ENCODE measurements around the gene GMDS. TPM values are rescaled to one million over a fixed set of nuclear protein-coding genes. Genes with fewer than 3 reads are reported as not detected.

Gene GMDS
- total and polyA plus RNA-seq, 5 experiments from 2014 or later: 11.4 to 25.0 (median 22.3) TPM

DNA sequence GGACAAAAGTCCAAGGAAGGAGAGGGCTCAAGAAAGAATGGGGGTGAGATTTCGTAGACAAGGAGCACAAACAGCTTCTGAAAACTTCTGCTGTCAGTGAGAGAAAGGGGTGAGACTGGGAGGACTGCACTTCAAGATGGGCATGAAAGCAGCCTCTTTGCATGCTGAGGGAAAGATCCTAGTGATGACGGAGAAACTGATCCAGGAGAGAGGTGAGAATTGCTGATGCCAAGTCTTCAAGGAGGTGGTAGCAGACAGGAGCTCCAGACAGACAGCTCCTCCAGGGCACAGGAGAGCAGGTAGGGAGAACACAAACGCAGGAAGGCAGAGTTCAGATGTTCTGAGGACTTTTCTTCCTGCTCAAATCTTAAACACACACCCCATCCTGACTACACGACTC, 303.9 kb downstream of the GMDS start:
- Mint-ChIP-seq H3K4me3 (no peak overlapping the region), H3K4me1 (no peaks in the 10 kb centered on the region), H3K27me3 (no peaks in the 10 kb centered on the region), H3K9me3 (peaks cover 0 to 7% (median 0%) of the 10 kb centered on the region in 9 donors), H3K27ac (no peak overlapping the region), H3K36me3 (peaks cover 6 to 31% (median 15%) of the 10 kb centered on the region in 3 donors)
- DNase-seq: no peak
- POLR2A ChIA-PET: no interaction called here
- ATAC-seq: no peak

DNA sequence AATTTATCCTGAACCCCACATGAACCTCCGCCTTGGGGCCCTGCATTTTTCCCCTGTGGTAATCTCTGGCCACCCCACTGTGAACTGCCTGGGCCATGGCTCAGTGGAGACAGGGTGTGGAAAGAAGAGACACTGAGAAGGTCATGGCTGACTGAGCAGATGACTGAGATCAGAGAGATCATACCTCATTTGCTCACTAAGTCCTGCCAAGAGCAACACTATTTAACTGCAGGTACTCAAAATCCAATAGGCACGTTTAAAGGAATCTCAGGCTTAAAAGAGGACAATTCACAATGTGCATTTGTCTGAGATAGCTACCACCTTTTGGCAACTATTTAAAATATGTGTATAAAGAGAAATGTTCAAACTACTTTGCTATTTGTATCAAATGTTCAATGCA, 305.0 kb downstream of the GMDS start:
- Mint-ChIP-seq H3K4me3 (no peak overlapping the region), H3K27me3 (no peaks in the 10 kb centered on the region), H3K9me3 (peaks cover 0 to 11% (median 7%) of the 10 kb centered on the region in 9 donors), H3K4me1 (no peaks in the 10 kb centered on the region), H3K36me3 (peaks cover 12 to 41% (median 13%) of the 10 kb centered on the region in 3 donors), H3K27ac (no peak overlapping the region)
- no peak for DNase-seq
- no peak for ATAC-seq
- POLR2A ChIA-PET: no interaction called here

DNA sequence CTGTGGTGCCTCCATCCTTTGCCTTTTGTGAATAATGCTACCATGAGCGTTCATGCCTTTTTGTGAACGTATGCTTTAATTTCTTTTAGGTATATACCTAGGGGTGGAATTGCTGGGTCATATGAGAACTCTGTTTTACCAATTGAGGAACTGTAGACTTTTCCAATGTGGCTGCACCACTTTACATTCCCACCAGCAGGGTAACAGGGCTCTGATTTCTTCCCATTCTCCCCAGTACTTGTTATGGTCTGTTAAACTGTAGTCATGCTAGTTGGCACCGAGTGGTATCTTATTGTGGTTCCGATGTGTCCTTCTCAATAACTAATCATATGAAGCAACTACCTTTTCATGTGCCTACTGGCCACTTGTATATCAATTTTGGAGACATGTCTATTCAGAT, 312.1 kb downstream of the GMDS start:
- H3K4me1 Mint-ChIP-seq: no peaks in the 10 kb centered on the region
- no peak overlapping the region for H3K27ac Mint-ChIP-seq
- H3K27me3 Mint-ChIP-seq: no peaks in the 10 kb centered on the region
- H3K36me3 Mint-ChIP-seq: peaks cover 21 to 60% (median 25%) of the 10 kb centered on the region in 3 donors
- ATAC-seq (no peak), DNase-seq (no peak)
- POLR2A ChIA-PET: no interaction called here
- H3K4me3 Mint-ChIP-seq: no peak overlapping the region
- peaks cover 0 to 21% (median 9%) of the 10 kb centered on the region in 9 donors for H3K9me3 Mint-ChIP-seq

DNA sequence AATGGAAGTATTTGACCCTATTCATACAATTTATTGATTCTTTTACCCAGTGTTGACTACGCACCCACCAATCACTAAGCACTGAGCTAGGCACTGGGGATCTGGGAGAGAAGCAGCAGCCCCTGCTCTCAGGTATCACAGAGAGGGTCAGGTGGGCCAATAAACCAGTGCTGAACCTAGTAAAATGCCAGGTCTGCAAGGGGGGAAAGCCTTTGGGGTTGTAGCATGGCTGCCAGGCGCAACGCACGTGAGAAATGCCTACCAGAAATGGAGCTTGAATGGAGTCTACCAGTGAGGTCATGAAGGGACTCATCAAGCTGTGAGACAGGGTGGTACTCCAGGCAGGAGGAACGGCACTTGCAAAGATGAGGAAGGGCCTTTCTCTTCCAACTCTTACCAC, 313.6 kb downstream of the GMDS start:
- H3K4me1 Mint-ChIP-seq: no peaks in the 10 kb centered on the region
- ATAC-seq (no peak), DNase-seq (no peak)
- POLR2A ChIA-PET: no interaction called here
- H3K36me3 Mint-ChIP-seq: peaks cover 21 to 49% (median 27%) of the 10 kb centered on the region in 3 donors
- H3K27ac Mint-ChIP-seq: no peak overlapping the region
- peaks cover 0 to 17% (median 8%) of the 10 kb centered on the region in 9 donors for H3K9me3 Mint-ChIP-seq
- no peaks in the 10 kb centered on the region for H3K27me3 Mint-ChIP-seq
- no peak overlapping the region for H3K4me3 Mint-ChIP-seq

DNA sequence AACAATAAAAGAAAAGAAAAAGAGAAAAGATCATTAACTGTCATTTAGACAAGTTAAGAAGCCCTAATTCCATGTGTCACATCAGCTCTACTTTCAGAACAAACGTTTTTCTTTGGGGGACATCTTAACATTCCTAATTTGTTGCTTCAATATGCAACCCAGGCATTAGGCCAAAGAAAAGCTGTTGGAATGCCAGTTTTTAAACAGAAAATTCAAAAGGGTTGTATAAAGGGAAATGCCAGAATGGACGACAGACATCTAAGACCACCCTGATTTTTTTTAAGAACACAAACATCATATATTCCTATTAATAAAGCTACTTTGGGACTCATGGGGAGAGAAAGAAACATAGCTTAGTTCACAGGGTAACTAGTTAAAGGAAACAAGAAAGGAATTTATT, 315.0 kb downstream of the GMDS start:
- H3K4me3 Mint-ChIP-seq: no peak overlapping the region
- POLR2A ChIA-PET: no interaction called here
- peaks cover 0 to 11% (median 3%) of the 10 kb centered on the region in 9 donors for H3K9me3 Mint-ChIP-seq
- H3K27ac Mint-ChIP-seq: no peak overlapping the region
- H3K27me3 Mint-ChIP-seq: no peaks in the 10 kb centered on the region
- H3K36me3 Mint-ChIP-seq: peaks cover 15 to 36% (median 33%) of the 10 kb centered on the region in 3 donors
- ATAC-seq (no peak), DNase-seq (no peak)
- peaks cover 0 to 2% (median 0%) of the 10 kb centered on the region in 4 donors for H3K4me1 Mint-ChIP-seq

DNA sequence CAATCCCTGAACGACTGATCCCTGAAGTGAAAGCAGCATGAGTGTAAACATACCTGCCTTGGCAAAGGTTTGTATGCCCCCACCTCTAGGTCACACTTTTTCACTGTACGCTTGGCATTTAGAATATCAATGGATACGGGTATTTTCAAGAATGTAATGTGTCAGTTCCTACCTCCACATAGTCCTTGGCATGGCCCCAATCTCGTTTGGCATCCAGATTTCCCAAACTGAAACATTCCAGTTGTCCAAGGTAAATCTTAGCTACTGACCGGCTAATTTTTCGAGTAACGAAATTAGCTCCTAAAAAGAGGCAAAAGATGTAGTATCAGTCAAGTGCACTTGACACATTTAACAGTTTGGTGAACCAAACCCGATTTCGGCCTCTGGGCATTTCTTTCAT, 315.5 kb downstream of the GMDS start:
- POLR2A ChIA-PET: no interaction called here
- peaks cover 0 to 2% (median 0%) of the 10 kb centered on the region in 4 donors for H3K4me1 Mint-ChIP-seq
- H3K4me3 Mint-ChIP-seq: no peak overlapping the region
- H3K9me3 Mint-ChIP-seq: peaks cover 0 to 11% (median 3%) of the 10 kb centered on the region in 9 donors
- peaks cover 15 to 35% (median 32%) of the 10 kb centered on the region in 3 donors for H3K36me3 Mint-ChIP-seq
- H3K27me3 Mint-ChIP-seq: no peaks in the 10 kb centered on the region
- ATAC-seq: no peak
- no peak for DNase-seq
- H3K27ac Mint-ChIP-seq: no peak overlapping the region

DNA sequence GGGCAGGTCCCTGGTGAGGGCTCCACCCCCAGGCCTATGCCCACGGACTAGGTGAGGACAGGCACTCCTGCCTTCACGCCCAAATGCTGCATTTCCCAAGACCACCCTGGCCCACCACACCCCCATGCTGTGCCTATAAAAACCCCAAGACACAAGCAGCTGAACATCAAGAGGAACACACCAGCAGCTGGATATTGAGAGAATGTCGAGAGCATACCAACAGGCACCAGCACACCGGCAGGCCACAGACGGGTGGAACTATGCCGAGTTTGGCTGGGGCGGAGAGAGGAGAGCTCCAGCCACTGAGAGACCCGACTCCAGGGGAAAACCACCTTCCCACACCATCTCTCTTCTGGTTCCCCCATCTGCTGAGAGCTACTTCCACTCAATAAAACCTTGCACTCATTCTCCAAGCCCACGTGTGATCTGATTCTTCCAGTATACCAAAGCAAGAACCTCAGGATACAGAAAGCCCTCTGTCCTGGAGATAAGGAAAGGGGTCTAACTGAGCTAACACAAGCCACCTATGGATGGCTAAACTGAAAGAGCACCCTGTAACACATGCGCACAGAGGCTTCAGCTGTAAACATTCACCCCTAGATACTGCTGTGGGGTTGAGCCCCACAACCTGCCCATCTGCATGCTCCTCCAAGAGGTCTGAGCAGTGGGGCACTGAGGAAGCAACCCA, 319.5 kb downstream of the GMDS start:
- POLR2A ChIA-PET: no interaction called here
- H3K27me3 Mint-ChIP-seq: no peaks in the 10 kb centered on the region
- H3K36me3 Mint-ChIP-seq: peaks cover 5 to 35% (median 28%) of the 10 kb centered on the region in 3 donors
- H3K4me3 Mint-ChIP-seq: no peak overlapping the region
- peak overlapping the region in 1 of 10 donors; percentile 17 for H3K27ac Mint-ChIP-seq
- ATAC-seq: no peak
- H3K9me3 Mint-ChIP-seq: no peaks in the 10 kb centered on the region
- peaks cover 0 to 4% (median under 1%) of the 10 kb centered on the region in 4 donors for H3K4me1 Mint-ChIP-seq
- DNase-seq: no peak

DNA sequence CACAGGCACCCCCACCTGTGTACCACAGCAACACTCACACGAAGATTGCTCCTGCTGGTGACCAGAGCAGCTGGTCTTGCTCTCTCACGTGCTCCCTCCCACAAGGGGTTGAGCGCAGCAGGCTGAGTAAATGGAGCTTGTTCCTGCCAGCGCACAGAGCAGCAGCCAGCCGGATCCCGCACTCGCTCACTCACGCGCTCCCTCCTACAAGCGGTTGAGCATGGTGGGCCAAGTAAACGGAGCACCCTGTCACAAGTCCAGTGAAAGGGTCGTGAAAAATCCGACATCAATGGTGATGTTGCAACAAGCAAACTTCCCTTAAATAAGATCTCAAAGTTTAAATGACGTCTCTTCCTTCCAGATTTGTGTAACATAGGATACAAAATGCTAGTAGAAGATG, 322.0 kb downstream of the GMDS start:
- Mint-ChIP-seq H3K27me3 (no peaks in the 10 kb centered on the region), H3K36me3 (peaks cover 0 to 19% (median 13%) of the 10 kb centered on the region in 3 donors), H3K27ac (peak overlapping the region in 1 of 10 donors; percentile 47), H3K4me1 (peaks cover 0 to 4% (median under 1%) of the 10 kb centered on the region in 4 donors), H3K9me3 (no peaks in the 10 kb centered on the region), H3K4me3 (no peak overlapping the region)
- ATAC-seq: no peak
- no peak for DNase-seq
- POLR2A ChIA-PET: no interaction called here

DNA sequence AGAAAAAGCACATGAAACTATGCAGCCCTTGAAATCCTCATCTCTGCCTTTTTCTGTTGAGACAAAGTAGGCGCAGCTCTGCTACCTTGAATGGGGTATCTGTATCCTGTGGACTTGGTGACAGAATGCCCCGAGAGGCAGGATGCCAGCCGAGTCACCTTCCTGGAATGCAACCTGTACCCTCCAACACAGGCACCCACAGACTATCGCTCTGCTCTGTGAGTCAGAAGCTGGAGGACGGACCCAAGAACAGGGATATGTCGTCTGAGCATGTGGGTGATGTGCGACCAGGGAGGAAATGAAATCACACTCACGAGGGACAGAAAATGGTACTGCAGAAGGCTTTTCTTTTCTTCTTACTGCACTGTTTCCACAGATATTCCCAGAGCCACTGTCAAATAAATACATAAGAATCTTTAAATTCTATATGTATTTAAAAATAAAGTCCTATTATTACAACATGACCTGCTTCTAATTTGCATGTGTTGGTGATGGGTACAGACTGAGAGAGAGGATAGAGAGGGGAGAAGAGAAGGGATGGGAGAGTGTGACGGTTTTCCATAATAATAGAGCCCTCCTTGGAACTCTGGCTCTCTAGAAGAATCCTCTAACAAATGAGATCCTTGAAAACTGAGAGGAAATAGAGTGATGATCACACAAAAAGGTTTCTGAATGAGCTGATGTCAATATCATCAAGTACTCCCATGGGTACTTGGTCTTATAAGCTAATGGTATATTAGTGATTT, 327.6 kb downstream of the GMDS start:
- Mint-ChIP-seq H3K9me3 (no peaks in the 10 kb centered on the region), H3K27ac (peak overlapping the region in 1 of 10 donors; percentile 49), H3K36me3 (peaks cover 0 to 7% (median 4%) of the 10 kb centered on the region in 3 donors), H3K4me3 (no peak overlapping the region), H3K4me1 (peaks cover 0 to 11% (median 7%) of the 10 kb centered on the region in 4 donors), H3K27me3 (no peaks in the 10 kb centered on the region)
- ATAC-seq (no peak), DNase-seq (no peak)
- POLR2A ChIA-PET: no interaction called here

DNA sequence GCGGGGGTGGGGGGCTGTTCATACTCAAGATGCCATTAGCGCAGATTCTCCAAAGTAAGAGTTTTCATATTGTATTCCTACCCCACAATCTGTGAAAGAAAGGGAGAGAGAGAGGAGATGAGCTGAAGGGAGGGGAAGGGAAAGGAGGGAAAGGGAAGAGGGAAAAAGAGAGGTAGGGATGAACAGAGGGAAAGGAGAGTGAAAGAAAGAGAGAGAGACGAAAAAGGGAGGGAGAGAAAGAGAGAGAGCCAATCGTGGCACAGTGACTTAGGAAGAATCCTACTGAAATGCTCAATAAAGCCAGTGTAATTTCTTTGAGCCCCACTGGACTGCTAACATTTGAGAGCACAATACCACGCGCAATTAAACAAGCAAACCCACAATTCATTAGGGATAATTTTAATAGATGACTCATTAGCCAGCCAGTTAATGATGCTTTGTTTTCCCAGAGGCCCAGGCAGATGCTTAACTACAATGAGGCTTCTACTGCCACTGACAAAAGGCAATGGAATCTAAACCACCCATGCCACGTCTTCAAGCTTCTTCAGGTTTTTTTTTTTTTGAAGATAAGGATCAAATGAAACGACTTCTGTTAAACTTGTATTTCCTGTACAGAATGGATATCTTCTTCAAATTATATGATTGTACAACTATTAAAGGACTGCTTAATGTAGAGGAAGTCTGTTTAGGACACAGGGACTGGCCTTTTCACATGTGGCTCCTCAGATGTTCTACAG, 328.9 kb downstream of the GMDS start:
- Mint-ChIP-seq H3K4me1 (peaks cover 0 to 11% (median 6%) of the 10 kb centered on the region in 4 donors), H3K27me3 (no peaks in the 10 kb centered on the region), H3K9me3 (no peaks in the 10 kb centered on the region), H3K27ac (peak overlapping the region in 1 of 10 donors; percentile 28), H3K36me3 (peaks cover 0 to 7% (median 4%) of the 10 kb centered on the region in 3 donors), H3K4me3 (no peak overlapping the region)
- DNase-seq (no peak), ATAC-seq (no peak)
- POLR2A ChIA-PET: no interaction called here

DNA sequence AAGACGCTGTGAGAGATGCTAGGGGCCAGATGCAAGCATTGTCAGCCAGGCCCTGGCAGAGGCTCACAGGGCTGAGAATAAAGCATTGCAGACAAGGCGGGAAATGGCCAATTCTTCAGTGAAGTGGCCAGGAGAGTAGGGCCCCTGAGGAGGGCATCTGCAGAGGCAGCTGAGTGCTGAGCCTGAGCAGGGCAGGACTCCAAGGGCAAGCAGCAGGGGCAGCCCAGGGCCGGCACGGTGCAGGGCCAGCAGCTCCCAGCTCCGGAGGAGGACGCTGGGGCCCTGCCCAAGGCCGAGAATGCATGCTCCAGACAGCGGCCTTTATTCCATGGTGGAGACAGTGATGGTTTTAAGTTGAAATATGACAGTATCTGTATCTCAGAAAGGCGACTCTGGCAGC, 330.2 kb downstream of the GMDS start:
- DNase-seq: no peak
- peaks cover 0 to 14% (median 4%) of the 10 kb centered on the region in 3 donors for H3K36me3 Mint-ChIP-seq
- no peak overlapping the region for H3K4me3 Mint-ChIP-seq
- no peak for ATAC-seq
- POLR2A ChIA-PET: no interaction called here
- no peaks in the 10 kb centered on the region for H3K27me3 Mint-ChIP-seq
- no peaks in the 10 kb centered on the region for H3K9me3 Mint-ChIP-seq
- H3K27ac Mint-ChIP-seq: no peak overlapping the region
- H3K4me1 Mint-ChIP-seq: peaks cover 0 to 11% (median 6%) of the 10 kb centered on the region in 4 donors

DNA sequence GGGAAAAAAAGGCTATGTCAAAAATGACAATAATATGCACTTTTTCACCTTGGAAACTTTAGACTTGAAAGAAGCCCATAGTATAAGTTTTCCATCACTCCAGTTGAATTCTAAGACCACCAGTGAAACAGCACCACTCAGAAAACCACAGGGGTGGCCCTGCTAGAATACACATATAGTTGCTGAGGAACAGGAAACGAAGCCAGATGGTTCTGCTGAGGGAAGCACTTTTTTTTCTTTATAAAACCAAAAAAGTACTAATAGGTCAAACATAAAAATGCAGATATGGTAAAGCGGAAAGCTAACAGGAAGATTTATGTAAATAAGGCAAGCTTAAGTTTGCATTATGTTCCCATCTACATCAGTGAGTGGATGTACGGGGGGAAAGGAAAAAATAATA, 331.8 kb downstream of the GMDS start:
- POLR2A ChIA-PET: no interaction called here
- Mint-ChIP-seq H3K4me3 (no peak overlapping the region), H3K36me3 (peaks cover 0 to 28% (median 15%) of the 10 kb centered on the region in 3 donors), H3K27me3 (no peaks in the 10 kb centered on the region), H3K4me1 (peaks cover 0 to 11% (median 6%) of the 10 kb centered on the region in 4 donors), H3K9me3 (no peaks in the 10 kb centered on the region), H3K27ac (no peak overlapping the region)
- ATAC-seq: no peak
- no peak for DNase-seq

DNA sequence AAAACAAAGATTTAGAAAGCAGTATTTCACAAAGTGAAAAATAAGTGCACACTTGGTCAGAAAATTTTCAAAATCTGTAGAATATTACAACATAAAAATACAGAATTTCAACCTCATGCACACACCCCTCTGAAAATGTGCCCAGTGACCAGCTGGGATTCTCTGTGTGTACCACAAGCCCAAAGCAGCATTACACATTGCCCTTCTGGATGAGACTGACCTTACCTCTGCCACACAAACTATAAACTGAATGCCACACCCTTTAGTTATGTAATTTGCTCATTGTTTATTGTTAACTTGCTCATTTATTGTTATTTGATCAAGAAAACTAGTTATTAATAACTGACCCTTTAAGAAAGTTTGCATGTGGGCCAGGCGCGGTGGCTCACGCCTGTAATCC, 332.7 kb downstream of the GMDS start:
- no peak for DNase-seq
- peaks cover 0 to 11% (median 5%) of the 10 kb centered on the region in 4 donors for H3K4me1 Mint-ChIP-seq
- POLR2A ChIA-PET: no interaction called here
- peaks cover 0 to 32% (median 17%) of the 10 kb centered on the region in 3 donors for H3K36me3 Mint-ChIP-seq
- H3K9me3 Mint-ChIP-seq: no peaks in the 10 kb centered on the region
- no peaks in the 10 kb centered on the region for H3K27me3 Mint-ChIP-seq
- no peak overlapping the region for H3K27ac Mint-ChIP-seq
- ATAC-seq: no peak
- no peak overlapping the region for H3K4me3 Mint-ChIP-seq

Measured in naive thymus-derived CD8-positive, alpha-beta T cell (primary cell).